ENCODE data around the gene KAT2B. TPM values are rescaled to one million over a fixed set of nuclear protein-coding genes. Genes with fewer than 3 reads are reported as not detected.

The KAT2B gene
- total RNA-seq, 2 experiments from 2014 or later, result 9.4 to 11.5 TPM

DNA sequence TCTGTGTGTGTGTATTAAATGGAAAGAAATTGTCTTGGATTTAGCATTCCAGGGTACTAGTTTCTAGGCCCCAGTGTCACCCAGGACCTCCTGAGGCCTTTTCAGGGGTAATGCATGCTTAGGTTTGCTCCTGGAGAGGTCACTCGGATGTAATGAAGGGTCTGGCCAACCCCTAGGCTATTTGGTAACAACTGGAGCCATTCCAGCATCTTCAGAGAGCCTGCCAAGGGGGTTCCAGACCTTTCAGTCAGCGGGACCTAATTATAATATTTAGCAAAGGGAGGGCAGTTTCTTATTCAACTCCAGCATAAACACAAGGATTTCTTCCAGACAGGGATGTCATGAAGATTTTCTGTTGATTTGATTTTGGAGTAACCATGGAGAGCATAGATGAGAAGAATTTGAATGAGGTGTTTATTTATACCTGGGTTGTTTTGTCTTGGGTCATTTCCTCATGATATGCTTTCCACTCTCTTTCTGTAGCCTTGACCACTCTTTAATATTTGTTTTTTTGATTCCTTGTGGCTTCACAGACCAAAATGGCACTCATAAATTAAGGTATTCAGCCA is 17.4 kb downstream of the KAT2B start:
- H3K27me3 Mint-ChIP-seq (ENCODE audit: low read depth), result no peaks in the 10 kb centered on the region
- intact Hi-C loops (cut with micrococcal nuclease), result loop anchor here (5.0 to 10.0 kb wide), 2 partner anchors 45 to 1963 kb away; no protein-coding TSS in a partner anchor
- H3K9me3 Mint-ChIP-seq, result no peaks in the 10 kb centered on the region
- CTCF ChIA-PET, result interaction anchor here (0.6 to 2.7 kb wide), 2 partner anchors 14 to 16 kb away, joined by 3 to 9 read pairs; no protein-coding TSS in a partner anchor
- DNase-seq, result no peak
- peaks cover 2% of the 10 kb centered on the region for H3K36me3 Mint-ChIP-seq (ENCODE audit: low read depth)
- H3K4me1 Mint-ChIP-seq (ENCODE audit: low read depth), result peaks cover 28% of the 10 kb centered on the region
- no peak overlapping the region for H3K4me3 Mint-ChIP-seq
- no peak overlapping the region for H3K27ac Mint-ChIP-seq

DNA sequence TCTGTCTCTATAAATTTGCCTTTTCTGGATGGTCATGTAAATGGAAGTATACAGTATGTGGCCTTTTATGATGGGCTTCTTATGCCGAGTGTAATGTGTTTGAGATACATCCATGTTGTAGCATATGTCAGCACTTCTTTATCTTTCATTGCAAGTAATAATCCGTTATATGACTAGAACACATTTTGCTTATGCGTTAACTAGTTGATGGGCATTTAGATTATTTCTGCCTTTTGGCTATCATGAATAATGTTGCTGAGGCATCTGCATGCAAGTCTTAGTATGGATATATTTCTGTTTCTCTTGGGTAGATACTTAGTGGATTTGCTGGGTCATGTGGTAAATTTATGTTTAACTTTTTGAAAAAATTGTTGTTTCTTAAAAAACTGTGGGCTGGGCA is 19.7 kb downstream of the KAT2B start:
- no peak overlapping the region for H3K4me3 Mint-ChIP-seq
- CTCF ChIA-PET, result no interaction called here

DNA sequence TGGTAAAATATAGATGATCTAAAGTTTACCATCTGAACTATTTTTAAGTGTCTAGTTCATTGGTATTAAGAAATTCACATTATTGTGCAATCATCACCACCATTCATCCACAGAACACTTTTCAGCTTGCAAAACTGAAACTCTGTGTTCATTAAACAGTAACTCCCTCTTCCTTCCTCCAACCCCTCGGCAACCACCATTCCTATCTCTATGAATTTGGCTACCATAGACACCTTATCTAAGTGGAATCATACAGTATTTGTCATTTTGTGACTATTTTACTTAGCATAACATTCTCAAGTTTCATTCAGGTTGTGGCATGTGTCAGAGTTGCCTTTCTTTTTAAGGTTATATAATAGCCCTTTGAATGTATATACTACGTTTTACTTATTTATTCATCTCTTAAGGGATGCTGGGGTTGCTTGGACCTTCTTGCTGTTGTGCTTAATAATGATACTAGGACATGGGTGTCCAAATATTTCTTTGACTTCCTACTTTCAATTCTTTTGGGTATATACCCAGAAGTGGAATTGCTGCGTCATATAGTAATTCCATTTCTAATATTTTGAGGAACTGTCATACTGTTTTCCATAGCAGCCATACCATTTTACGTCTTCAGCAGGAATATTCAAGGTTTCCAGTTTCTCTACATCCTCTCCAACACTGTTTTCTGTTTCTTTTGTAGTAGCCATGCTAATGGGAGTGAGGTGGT is 20.9 kb downstream of the KAT2B start:
- no peak overlapping the region for H3K4me3 Mint-ChIP-seq
- H3K36me3 Mint-ChIP-seq (ENCODE audit: low read depth), result peaks cover 2% of the 10 kb centered on the region
- no peak overlapping the region for H3K27ac Mint-ChIP-seq
- peaks cover 39% of the 10 kb centered on the region for H3K4me1 Mint-ChIP-seq (ENCODE audit: low read depth)
- intact Hi-C loops (cut with micrococcal nuclease), result no loop called here
- no peak for DNase-seq
- CTCF ChIA-PET, result no interaction called here
- no peaks in the 10 kb centered on the region for H3K9me3 Mint-ChIP-seq
- no peaks in the 10 kb centered on the region for H3K27me3 Mint-ChIP-seq (ENCODE audit: low read depth)

More for the DNA sequence above, 19.7 kb downstream of the KAT2B start:
- peaks cover 31% of the 10 kb centered on the region for H3K4me1 Mint-ChIP-seq (ENCODE audit: low read depth)
- peaks cover 2% of the 10 kb centered on the region for H3K36me3 Mint-ChIP-seq (ENCODE audit: low read depth)
- no peak for DNase-seq
- no peaks in the 10 kb centered on the region for H3K9me3 Mint-ChIP-seq
- no peak overlapping the region for H3K27ac Mint-ChIP-seq
- no peaks in the 10 kb centered on the region for H3K27me3 Mint-ChIP-seq (ENCODE audit: low read depth)
- intact Hi-C loops (cut with micrococcal nuclease), result loop anchor here (5.0 to 10.0 kb wide), 2 partner anchors 42 to 1965 kb away; no protein-coding TSS in a partner anchor

- Mint-ChIP-seq H3K9me3 (no peaks in the 10 kb centered on the region), H3K36me3 (ENCODE audit: low read depth) (peaks cover 2% of the 10 kb centered on the region), H3K4me1 (ENCODE audit: low read depth) (peaks cover 39% of the 10 kb centered on the region), H3K4me3 (no peak overlapping the region), H3K27ac (no peak overlapping the region), H3K27me3 (ENCODE audit: low read depth) (no peaks in the 10 kb centered on the region)
- no peak for DNase-seq
- intact Hi-C loops (cut with micrococcal nuclease), result no loop called here
- CTCF ChIA-PET, result no interaction called here
Measured at GRCh38 chr3:20062996-20063395, 22.8 kb downstream of the KAT2B start.

GRCh38 chr3:20064387-20064786 is 24.1 kb downstream of the KAT2B start:
- no peaks in the 10 kb centered on the region for H3K9me3 Mint-ChIP-seq
- intact Hi-C loops (cut with micrococcal nuclease), result no loop called here
- CTCF ChIA-PET, result no interaction called here
- peaks cover 4% of the 10 kb centered on the region for H3K36me3 Mint-ChIP-seq (ENCODE audit: low read depth)
- H3K27ac Mint-ChIP-seq, result no peak overlapping the region
- H3K4me1 Mint-ChIP-seq (ENCODE audit: low read depth), result peaks cover 49% of the 10 kb centered on the region
- no peak overlapping the region for H3K4me3 Mint-ChIP-seq
- no peak for DNase-seq
- H3K27me3 Mint-ChIP-seq (ENCODE audit: low read depth), result no peaks in the 10 kb centered on the region

- intact Hi-C loops (cut with micrococcal nuclease), result no loop called here
- Mint-ChIP-seq H3K4me1 (ENCODE audit: low read depth) (peaks cover 45% of the 10 kb centered on the region), H3K27ac (no peak overlapping the region), H3K4me3 (no peak overlapping the region), H3K27me3 (ENCODE audit: low read depth) (no peaks in the 10 kb centered on the region), H3K36me3 (ENCODE audit: low read depth) (peaks cover 4% of the 10 kb centered on the region), H3K9me3 (no peaks in the 10 kb centered on the region)
- CTCF ChIA-PET, result no interaction called here
- no peak for DNase-seq
Measured at GRCh38 chr3:20064796-20065564, 24.7 kb downstream of the KAT2B start.

GRCh38 chr3:20066079-20066478 is 25.8 kb downstream of the KAT2B start:
- Mint-ChIP-seq H3K4me3 (no peak overlapping the region), H3K4me1 (ENCODE audit: low read depth) (peaks cover 38% of the 10 kb centered on the region), H3K27ac (no peak overlapping the region), H3K9me3 (no peaks in the 10 kb centered on the region), H3K36me3 (ENCODE audit: low read depth) (peaks cover 4% of the 10 kb centered on the region), H3K27me3 (ENCODE audit: low read depth) (no peaks in the 10 kb centered on the region)
- no peak for DNase-seq
- intact Hi-C loops (cut with micrococcal nuclease), result no loop called here
- CTCF ChIA-PET, result no interaction called here

DNA sequence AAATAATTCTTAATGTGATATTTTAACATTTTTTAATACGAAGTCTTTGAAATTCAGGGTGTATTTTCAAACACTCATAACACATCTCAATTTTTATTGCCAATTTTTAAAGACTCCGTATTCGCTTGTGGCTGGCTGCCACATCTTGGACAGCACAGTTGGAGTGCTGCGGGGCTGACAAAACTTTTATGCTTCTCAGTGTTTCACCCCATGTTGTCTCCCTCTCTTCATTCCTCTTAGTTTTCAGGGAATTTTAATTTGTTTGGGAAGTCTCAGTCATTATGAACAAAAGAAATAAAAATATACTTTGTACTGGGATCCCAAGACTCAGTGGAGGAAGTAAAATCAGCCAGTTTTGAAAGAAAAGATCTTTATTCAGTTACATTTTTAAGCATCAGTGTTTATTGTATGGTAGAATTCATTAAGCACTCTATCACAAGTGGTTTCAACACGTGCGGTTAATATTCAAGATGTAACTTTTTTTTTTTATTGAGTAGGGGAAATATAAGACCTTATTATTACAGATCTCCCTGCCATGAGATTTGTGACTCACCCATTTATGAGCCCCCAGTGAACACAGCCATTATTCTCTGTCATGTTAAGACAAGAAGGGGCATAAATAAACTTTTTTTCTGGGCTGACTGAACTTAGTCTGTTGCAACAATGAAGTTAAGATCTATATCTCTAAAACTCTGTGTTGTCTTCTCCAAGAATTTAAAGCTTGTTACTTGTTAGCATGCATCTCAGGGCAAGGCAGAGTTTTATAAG is 26.8 kb downstream of the KAT2B start:
- Mint-ChIP-seq H3K27me3 (ENCODE audit: low read depth) (no peaks in the 10 kb centered on the region), H3K9me3 (no peaks in the 10 kb centered on the region), H3K36me3 (ENCODE audit: low read depth) (peaks cover 4% of the 10 kb centered on the region), H3K4me3 (no peak overlapping the region), H3K4me1 (ENCODE audit: low read depth) (peaks cover 33% of the 10 kb centered on the region), H3K27ac (no peak overlapping the region)
- CTCF ChIA-PET, result no interaction called here
- intact Hi-C loops (cut with micrococcal nuclease), result no loop called here
- no peak for DNase-seq

DNA sequence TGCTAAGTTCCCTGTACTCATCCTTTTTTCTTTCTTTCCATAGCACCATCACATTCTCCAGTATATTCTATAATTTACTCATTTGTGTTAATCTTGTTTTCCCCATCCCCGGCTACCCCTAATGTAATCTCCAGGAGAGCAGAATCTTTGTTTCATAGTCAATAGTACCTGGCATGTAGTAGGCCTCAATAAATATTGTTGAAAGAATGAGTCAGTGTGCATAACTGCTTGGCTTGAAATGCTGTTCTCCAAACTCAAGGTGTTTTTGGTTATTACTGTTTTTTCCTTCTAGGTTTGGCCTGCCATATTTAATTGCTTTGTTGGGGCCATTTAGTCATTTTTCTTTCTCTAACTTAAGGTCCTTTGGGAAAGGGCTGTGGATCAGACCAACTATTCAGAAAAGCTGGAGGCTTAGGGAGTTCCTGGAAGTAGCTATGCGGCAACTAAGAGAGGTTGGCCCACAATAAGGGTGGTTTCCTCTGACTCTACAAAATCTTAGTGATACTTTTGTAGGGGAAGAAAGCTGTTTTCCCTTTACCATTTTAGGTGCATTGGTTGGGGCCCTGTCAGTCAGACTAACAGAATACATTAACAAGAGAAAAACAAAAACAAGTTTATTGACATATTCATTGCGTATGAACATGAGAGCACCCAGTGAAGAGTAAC is 28.4 kb downstream of the KAT2B start:
- Mint-ChIP-seq H3K4me3 (no peak overlapping the region), H3K4me1 (ENCODE audit: low read depth) (peaks cover 26% of the 10 kb centered on the region), H3K27ac (peak overlapping the region; percentile 10), H3K27me3 (ENCODE audit: low read depth) (no peaks in the 10 kb centered on the region), H3K36me3 (ENCODE audit: low read depth) (peaks cover 7% of the 10 kb centered on the region), H3K9me3 (no peaks in the 10 kb centered on the region)
- DNase-seq, result no peak
- CTCF ChIA-PET, result interaction anchor here (0.7 kb wide), 1 partner anchor 784 kb away, joined by 3 read pairs; no protein-coding TSS in a partner anchor
- intact Hi-C loops (cut with micrococcal nuclease), result no loop called here

- Mint-ChIP-seq H3K27me3 (ENCODE audit: low read depth) (no peaks in the 10 kb centered on the region), H3K4me3 (no peak overlapping the region)
Measured at GRCh38 chr3:20069178-20069532, 28.9 kb downstream of the KAT2B start.

DNA sequence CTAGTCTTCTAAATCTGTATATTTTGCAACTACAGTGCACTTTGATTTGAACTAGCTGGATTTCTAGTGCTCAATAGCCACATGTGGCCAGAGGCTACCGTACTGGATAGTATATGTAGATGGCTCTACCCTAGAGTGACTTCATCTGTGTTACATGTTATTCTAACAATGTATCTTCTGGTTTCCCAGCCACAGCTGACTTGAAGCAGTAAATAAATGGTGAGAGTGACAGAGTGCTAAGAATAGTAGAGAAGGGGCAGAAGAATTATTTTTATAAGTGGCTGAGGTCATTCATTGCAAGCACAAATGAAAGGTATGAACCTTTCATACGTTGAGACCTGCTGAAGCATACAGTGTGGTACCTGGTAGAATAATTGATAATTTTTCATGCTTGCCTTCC is 30.9 kb downstream of the KAT2B start:
- H3K27ac Mint-ChIP-seq, result no peak overlapping the region
- intact Hi-C loops (cut with micrococcal nuclease), result no loop called here
- no peaks in the 10 kb centered on the region for H3K9me3 Mint-ChIP-seq
- H3K4me1 Mint-ChIP-seq (ENCODE audit: low read depth), result peaks cover 15% of the 10 kb centered on the region
- CTCF ChIA-PET, result no interaction called here
- DNase-seq, result no peak
- H3K27me3 Mint-ChIP-seq (ENCODE audit: low read depth), result no peaks in the 10 kb centered on the region
- peaks cover 9% of the 10 kb centered on the region for H3K36me3 Mint-ChIP-seq (ENCODE audit: low read depth)
- H3K4me3 Mint-ChIP-seq, result no peak overlapping the region

More at GRCh38 chr3:20069178-20069532, 28.9 kb downstream of the KAT2B start:
- H3K36me3 Mint-ChIP-seq (ENCODE audit: low read depth), result peaks cover 7% of the 10 kb centered on the region
- CTCF ChIA-PET, result no interaction called here
- no peaks in the 10 kb centered on the region for H3K9me3 Mint-ChIP-seq
- intact Hi-C loops (cut with micrococcal nuclease), result no loop called here
- no peak overlapping the region for H3K27ac Mint-ChIP-seq
- no peak for DNase-seq
- H3K4me1 Mint-ChIP-seq (ENCODE audit: low read depth), result peaks cover 26% of the 10 kb centered on the region

GRCh38 chr3:20072422-20072821 is 32.2 kb downstream of the KAT2B start:
- peaks cover 15% of the 10 kb centered on the region for H3K4me1 Mint-ChIP-seq (ENCODE audit: low read depth)

More at GRCh38 chr3:20072422-20072821, 32.2 kb downstream of the KAT2B start:
- Mint-ChIP-seq H3K36me3 (ENCODE audit: low read depth) (peaks cover 11% of the 10 kb centered on the region), H3K9me3 (no peaks in the 10 kb centered on the region), H3K27ac (no peak overlapping the region), H3K4me3 (no peak overlapping the region), H3K27me3 (ENCODE audit: low read depth) (no peaks in the 10 kb centered on the region)
- no peak for DNase-seq
- CTCF ChIA-PET, result no interaction called here
- intact Hi-C loops (cut with micrococcal nuclease), result no loop called here
